Endothelial cell of umbilical vein (primary cell): ENCODE data around the gene ADCYAP1R1.

ENCODE experiments used
- CTCF ChIP-seq, 2 donors: IDR thresholded peaks; 1 replicate in 1 of 2; 2 replicates in 1 of 2; pipeline ENCODE4 v1.5.1; 2011; ENCODE audit warnings: low read length in 2 of 2, mild to moderate bottlenecking in 2 of 2, moderate library complexity in 2 of 2, control low read depth in 1 of 2, inconsistent platforms in 1 of 2, low read depth in 1 of 2; ENCODE audit not compliant: insufficient read depth in 1 of 2; ENCODE audit errors: extremely low read depth in 1 of 2
- JUN ChIP-seq: IDR thresholded peaks from 2 replicates; pipeline ENCODE4 v1.6.1; 2011; ENCODE audit warnings: borderline replicate concordance, low read depth; ENCODE audit not compliant: insufficient read length, insufficient read depth
- MAX ChIP-seq: IDR thresholded peaks from 2 replicates; pipeline ENCODE4 v1.6.1; 2011; ENCODE audit not compliant: insufficient read depth, insufficient read length
- POLR2A ChIP-seq: IDR thresholded peaks from 2 replicates; pipeline ENCODE4 v1.6.1; 2012; ENCODE audit warnings: low read depth, mild to moderate bottlenecking, control low read depth, low read length
- POLR2AphosphoS5 ChIP-seq: IDR thresholded peaks from 2 replicates; pipeline ENCODE4 v1.6.1; 2012; ENCODE audit warnings: low read depth, mild to moderate bottlenecking, control low read depth, low read length, moderate library complexity; ENCODE audit not compliant: insufficient read depth

GRCh38 chr7:31125171-31125570, 73.1 kb downstream of the ADCYAP1R1 start:
- no peak for TF ChIP-seq MAX
- TF ChIP-seq POLR2A, result no peak
- TF ChIP-seq JUN, result no peak
- TF ChIP-seq POLR2AphosphoS5, result no peak
- TF ChIP-seq CTCF (IDR thresholded peaks at IDR 0.05; ENCODE audit: extremely low read depth in 1 of 2, insufficient read depth in 1 of 2, low read depth in 1 of 2, low read length in 2 of 2), result no peak
